ENCODE results near the gene SULT1A2. TPM values are rescaled to one million over a fixed set of nuclear protein-coding genes. Genes with fewer than 3 reads are reported as not detected.
"Not testable (repeated sequence)": the region's sequence is repeated elsewhere in the genome, so short reads cannot be mapped to it uniquely, and the experiment has no call there.

The SULT1A2 gene
- total RNA-seq, 4 donors from 2014 or later = 2.4 to 11.8 (median 6.1) TPM; not detected in 1

GRCh38 chr16:28569968-28570752 is 26.7 kb downstream of the SULT1A2 start:
- no peak for DNase-seq (ENCODE audit: low spot score in 2 of 2)

GRCh38 chr16:28569021-28569420 is 27.8 kb downstream of the SULT1A2 start:
- no peak for DNase-seq (ENCODE audit: low spot score in 2 of 2)
- TF ChIP-seq CTCF (IDR thresholded peaks at IDR 0.05) (no peak), EP300 (IDR thresholded peaks at IDR 0.05) (no peak)

More at GRCh38 chr16:28569968-28570752, 26.7 kb downstream of the SULT1A2 start:
- peaks cover 0 to 20% (median 0%) of the 10 kb centered on the region in 3 donors for H3K36me3 ChIP-seq
- H3K4me3 ChIP-seq = no peak overlapping the region
- no peaks in the 10 kb centered on the region for H3K27me3 ChIP-seq
- 95 to 96% methylated on average over 4 of the region's 4 CpGs for WGBS, 2 donors
- H3K4me1 ChIP-seq = peaks cover 0 to 18% (median 0%) of the 10 kb centered on the region in 4 donors
- no peak overlapping the region for H3K27ac ChIP-seq
- peaks cover 0 to 6% (median 0%) of the 10 kb centered on the region in 4 donors for H3K9me3 ChIP-seq
- TF ChIP-seq CTCF (IDR thresholded peaks at IDR 0.05) (no peak), POLR2A (IDR thresholded peaks at IDR 0.05) (no peak), EP300 (IDR thresholded peaks at IDR 0.05) (no peak)

GRCh38 chr16:28567292-28567691 is 29.6 kb downstream of the SULT1A2 start:
- H3K9me3 ChIP-seq = peaks cover 0 to 6% (median 0%) of the 10 kb centered on the region in 4 donors
- H3K27me3 ChIP-seq = no peaks in the 10 kb centered on the region
- no peak for DNase-seq (ENCODE audit: low spot score in 2 of 2)
- 97 to 98% methylated on average over 2 of the region's 2 CpGs for WGBS, 2 donors
- H3K27ac ChIP-seq = no peak overlapping the region
- TF ChIP-seq CTCF (IDR thresholded peaks at IDR 0.05) = no peak
- TF ChIP-seq EP300 (IDR thresholded peaks at IDR 0.05) = no peak
- TF ChIP-seq POLR2A (IDR thresholded peaks at IDR 0.05) = no peak
- peaks cover 0 to 24% (median 0%) of the 10 kb centered on the region in 3 donors for H3K36me3 ChIP-seq
- peaks cover 0 to 3% (median 0%) of the 10 kb centered on the region in 4 donors for H3K4me1 ChIP-seq
- H3K4me3 ChIP-seq = no peak overlapping the region

More at GRCh38 chr16:28569021-28569420, 27.8 kb downstream of the SULT1A2 start:
- Histone ChIP-seq H3K27ac (no peak overlapping the region), H3K9me3 (peaks cover 0 to 6% (median 0%) of the 10 kb centered on the region in 4 donors), H3K27me3 (no peaks in the 10 kb centered on the region), H3K4me1 (peaks cover 0 to 18% (median 0%) of the 10 kb centered on the region in 4 donors), H3K4me3 (no peak overlapping the region), H3K36me3 (peaks cover 0 to 24% (median 0%) of the 10 kb centered on the region in 3 donors)
- 65 to 69% methylated on average over 5 of the region's 5 CpGs for WGBS, 2 donors

- DNase-seq (ENCODE audit: low spot score in 2 of 2); H3K27ac ChIP-seq; H3K27me3 ChIP-seq; H3K4me1 ChIP-seq; H3K4me3 ChIP-seq; H3K9me3 ChIP-seq: not testable (repeated sequence)
- peaks cover 0 to 24% (median 0%) of the 10 kb centered on the region in 3 donors for H3K36me3 ChIP-seq
- WGBS, 2 donors = 98 to 99% methylated on average over 4 of the region's 4 CpGs
Observed at GRCh38 chr16:28566233-28566925, 30.5 kb downstream of the SULT1A2 start.

- H3K4me3 ChIP-seq = no peak overlapping the region
- no peaks in the 10 kb centered on the region for H3K27me3 ChIP-seq
- no peak for DNase-seq (ENCODE audit: low spot score in 2 of 2)
- peaks cover 0 to 36% (median 0%) of the 10 kb centered on the region in 3 donors for H3K36me3 ChIP-seq
- WGBS, 2 donors = 91% methylated on average over 6 of the region's 6 CpGs
- TF ChIP-seq POLR2A (IDR thresholded peaks at IDR 0.05) (no peak), EP300 (IDR thresholded peaks at IDR 0.05) (no peak), CTCF (IDR thresholded peaks at IDR 0.05) (no peak)
- H3K9me3 ChIP-seq = peaks cover 0 to 6% (median 0%) of the 10 kb centered on the region in 4 donors
- peaks cover 0 to 3% (median 0%) of the 10 kb centered on the region in 4 donors for H3K4me1 ChIP-seq
- H3K27ac ChIP-seq = no peak overlapping the region
Observed at GRCh38 chr16:28563218-28563617, 33.6 kb downstream of the SULT1A2 start.

Data from tibial nerve (tissue), 4 donors.